MM.1S (cell line): ENCODE data around the gene TGM3.

Source experiments
- EZH2 ChIP-seq: fragments of 300-600 bp; sonication (generic); optimal IDR thresholded peaks from 2 replicates; pipeline ENCODE3; 2017; ENCODE audit warnings: low read depth, mild to moderate bottlenecking, antibody characterized with exemption, low read length, mixed read lengths
- EZH2phosphoT487 ChIP-seq: fragments of 300-600 bp; sonication (generic); IDR thresholded peaks from 2 replicates; pipeline ENCODE4 v1.6.1; 2018; ENCODE audit warnings: antibody characterized with exemption, low read length
- TF ChIP-seq, protein P1 (sequence below): fragments of 300-600 bp; sonication (generic); IDR thresholded peaks from 2 replicates; pipeline ENCODE4 v1.5.1; 2016; ENCODE audit warnings: antibody characterized with exemption, low read length, mixed read lengths

DNA sequence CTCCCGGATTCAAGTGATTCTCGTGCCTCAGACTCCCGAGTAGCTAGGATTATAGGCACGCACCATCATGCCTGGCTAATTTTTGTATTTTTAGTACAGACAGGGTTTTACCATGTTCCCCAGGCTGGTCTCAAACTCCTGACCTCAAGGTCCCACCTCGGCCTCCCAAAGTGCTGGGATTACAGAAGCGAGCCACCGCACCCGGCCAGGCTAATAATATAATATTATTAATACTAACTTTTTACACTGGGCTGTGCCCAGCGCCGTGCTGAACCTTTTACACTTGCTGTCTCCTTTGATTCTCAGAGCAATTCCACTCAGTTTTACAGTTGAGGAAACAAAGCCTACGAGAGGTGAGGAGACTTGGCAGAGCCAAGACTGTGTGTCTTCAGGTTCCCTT is 2.3 kb upstream of the TGM3 start:
- TF ChIP-seq, protein P1, sequence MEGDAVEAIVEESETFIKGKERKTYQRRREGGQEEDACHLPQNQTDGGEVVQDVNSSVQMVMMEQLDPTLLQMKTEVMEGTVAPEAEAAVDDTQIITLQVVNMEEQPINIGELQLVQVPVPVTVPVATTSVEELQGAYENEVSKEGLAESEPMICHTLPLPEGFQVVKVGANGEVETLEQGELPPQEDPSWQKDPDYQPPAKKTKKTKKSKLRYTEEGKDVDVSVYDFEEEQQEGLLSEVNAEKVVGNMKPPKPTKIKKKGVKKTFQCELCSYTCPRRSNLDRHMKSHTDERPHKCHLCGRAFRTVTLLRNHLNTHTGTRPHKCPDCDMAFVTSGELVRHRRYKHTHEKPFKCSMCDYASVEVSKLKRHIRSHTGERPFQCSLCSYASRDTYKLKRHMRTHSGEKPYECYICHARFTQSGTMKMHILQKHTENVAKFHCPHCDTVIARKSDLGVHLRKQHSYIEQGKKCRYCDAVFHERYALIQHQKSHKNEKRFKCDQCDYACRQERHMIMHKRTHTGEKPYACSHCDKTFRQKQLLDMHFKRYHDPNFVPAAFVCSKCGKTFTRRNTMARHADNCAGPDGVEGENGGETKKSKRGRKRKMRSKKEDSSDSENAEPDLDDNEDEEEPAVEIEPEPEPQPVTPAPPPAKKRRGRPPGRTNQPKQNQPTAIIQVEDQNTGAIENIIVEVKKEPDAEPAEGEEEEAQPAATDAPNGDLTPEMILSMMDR, result no peak
- no peak for TF ChIP-seq EZH2
- TF ChIP-seq EZH2phosphoT487, result no peak
